Esophagus muscularis mucosa (tissue), 4 donors: ENCODE data around the gene EPSTI1. TPM values are rescaled to one million over a fixed set of nuclear protein-coding genes. Genes with fewer than 3 reads are reported as not detected.

ENCODE experiments used
- DNase-seq: peaks from one replicate; pipeline ENCODE4 v3.0.0-alpha.2; 2017; ENCODE audit errors: extremely low spot score
- H3K27ac ChIP-seq, 4 donors: fragments of 200-600 bp; sonication (generic); replicated peaks in 1 of 4; 1 replicate in 3 of 4; 2 replicates in 1 of 4; pipeline ENCODE4 v1.5.1; 2016 to 2019; ENCODE audit warnings: mild to moderate bottlenecking in 1 of 4
- H3K27me3 ChIP-seq, 4 donors: fragments of 200-600 bp; sonication (generic); one replicate each; pipeline versions ENCODE4 v1.5.1 to v1.6.0; 2016 to 2019
- H3K36me3 ChIP-seq, 4 donors: fragments of 200-600 bp; sonication (generic); one replicate each; pipeline ENCODE4 v1.5.1; 2016 to 2019
- H3K4me1 ChIP-seq, 4 donors: fragments of 200-600 bp; sonication (generic); one replicate each; pipeline ENCODE4 v1.5.1; 2016 to 2019
- H3K4me3 ChIP-seq, 4 donors: fragments of 200-600 bp; sonication (generic); 1 replicate in 2 of 4; 2 replicates in 2 of 4; pipeline ENCODE4 v1.5.1; 2016 to 2019; ENCODE audit warnings: mild to moderate bottlenecking in 4 of 4, moderate library complexity in 1 of 4
- H3K9me3 ChIP-seq, 4 donors: fragments of 200-600 bp; sonication (generic); 1 replicate in 3 of 4; 2 replicates in 1 of 4; pipeline ENCODE4 v1.5.1; 2016 to 2019
- EP300 ChIP-seq: sonication (generic); formaldehyde crosslinking; IDR thresholded peaks from one replicate; pipeline ENCODE4 v1.6.1; 2017; ENCODE audit warnings: antibody characterized with exemption
- POLR2A ChIP-seq: fragments of 450-650 bp; IDR thresholded peaks from one replicate; pipeline ENCODE4 v1.6.1; 2017; ENCODE audit warnings: antibody characterized with exemption, moderate library complexity, mild to moderate bottlenecking, low read depth
- POLR2AphosphoS5 ChIP-seq, 2 donors: sonication (generic); formaldehyde crosslinking; IDR thresholded peaks; one replicate each; pipeline ENCODE4 v1.6.1; 2017; ENCODE audit warnings: antibody characterized with exemption in 2 of 2
- WGBS: methylation state at CpG from one replicate; pipeline ENCODE4 v1.1.5; 2018; 5-methylcytosine and 5-hydroxymethylcytosine counted together
- intact Hi-C: fragments of 100-400 bp; cut with DNase I; formaldehyde crosslinking; loops from one replicate; pipeline ENCODE4 v1.15.1; 2023
- total RNA-seq, 4 donors: library from RNA; depleted of rRNA; stranded (reverse); fragments of >200 nt; gene quantifications; one replicate each; pipeline versions ENCODE4 v1.1.0 to v1.2.1, GENCODE V29; 2016
- TF ChIP-seq, protein P1 (sequence below), 3 experiments: fragments of 200-600 bp in 2 of 3; fragments of 450-650 bp in 1 of 3; sonication (generic) in 2 of 3; IDR thresholded peaks; one replicate each; pipeline ENCODE4 v1.5.1; 2017 to 2019; ENCODE audit warnings: antibody characterized with exemption in 3 of 3, mild to moderate bottlenecking in 2 of 3, moderate library complexity in 1 of 3

The EPSTI1 gene
- total RNA-seq, 4 donors from 2014 or later = 4.6 to 16.3 (median 9.6) TPM

DNA sequence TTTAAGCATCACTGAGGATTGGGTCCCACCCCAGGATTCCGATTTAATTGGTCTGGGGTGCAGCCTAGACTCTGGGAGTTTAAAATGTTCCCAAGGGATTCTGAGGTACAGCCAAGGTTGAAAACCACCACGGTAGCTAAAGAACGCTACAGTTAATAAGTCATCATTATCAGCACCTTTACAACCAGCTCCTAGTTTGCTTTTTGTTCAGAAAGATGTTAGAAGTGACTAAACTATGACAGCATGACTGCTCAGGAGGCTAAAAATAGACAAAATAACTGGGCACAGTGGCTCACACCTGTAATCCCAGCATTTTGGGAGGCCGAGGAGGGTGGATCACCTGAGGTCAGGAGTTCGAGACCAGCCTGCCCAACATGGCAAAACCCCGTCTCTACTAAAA, 11.7 kb upstream of the EPSTI1 start:
- 91% methylated on average over 6 of the region's 6 CpGs for WGBS
- no peaks in the 10 kb centered on the region for H3K9me3 ChIP-seq
- no peak for DNase-seq

DNA sequence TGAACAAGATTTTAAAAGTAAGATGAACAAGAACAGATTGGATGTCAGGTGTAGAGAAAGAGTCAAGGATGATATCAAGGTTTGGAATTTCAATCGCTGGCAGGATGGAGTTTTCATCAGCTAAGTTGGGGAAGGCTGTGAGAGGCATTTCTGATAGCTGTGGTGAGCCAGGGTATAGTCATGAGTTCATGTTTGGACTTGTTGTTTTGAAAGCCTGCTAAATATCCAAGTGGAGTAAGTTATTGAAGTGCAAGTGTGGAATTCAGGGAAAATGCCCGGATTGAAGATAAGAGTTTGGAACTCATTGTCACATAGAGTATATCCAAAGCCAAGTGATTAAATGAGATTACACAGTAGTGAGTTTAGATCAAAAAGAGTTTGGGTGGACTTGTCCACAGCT, 11.0 kb upstream of the EPSTI1 start:
- no peak for TF ChIP-seq POLR2AphosphoS5 (IDR thresholded peaks at IDR 0.05)
- no peak for TF ChIP-seq POLR2A
- no peak for TF ChIP-seq EP300
- 87% methylated on average over 2 of the region's 2 CpGs for WGBS

More for the DNA sequence above, 11.7 kb upstream of the EPSTI1 start:
- intact Hi-C loops = no loop called here
- Histone ChIP-seq H3K36me3 (no peaks in the 10 kb centered on the region), H3K27ac (no peak overlapping the region), H3K4me3 (no peak overlapping the region), H3K27me3 (no peaks in the 10 kb centered on the region), H3K4me1 (peaks cover 8 to 22% (median 21%) of the 10 kb centered on the region in 4 donors)
- TF ChIP-seq POLR2AphosphoS5 (IDR thresholded peaks at IDR 0.05) (no peak), EP300 (no peak), POLR2A (no peak)
- TF ChIP-seq, protein P1, sequence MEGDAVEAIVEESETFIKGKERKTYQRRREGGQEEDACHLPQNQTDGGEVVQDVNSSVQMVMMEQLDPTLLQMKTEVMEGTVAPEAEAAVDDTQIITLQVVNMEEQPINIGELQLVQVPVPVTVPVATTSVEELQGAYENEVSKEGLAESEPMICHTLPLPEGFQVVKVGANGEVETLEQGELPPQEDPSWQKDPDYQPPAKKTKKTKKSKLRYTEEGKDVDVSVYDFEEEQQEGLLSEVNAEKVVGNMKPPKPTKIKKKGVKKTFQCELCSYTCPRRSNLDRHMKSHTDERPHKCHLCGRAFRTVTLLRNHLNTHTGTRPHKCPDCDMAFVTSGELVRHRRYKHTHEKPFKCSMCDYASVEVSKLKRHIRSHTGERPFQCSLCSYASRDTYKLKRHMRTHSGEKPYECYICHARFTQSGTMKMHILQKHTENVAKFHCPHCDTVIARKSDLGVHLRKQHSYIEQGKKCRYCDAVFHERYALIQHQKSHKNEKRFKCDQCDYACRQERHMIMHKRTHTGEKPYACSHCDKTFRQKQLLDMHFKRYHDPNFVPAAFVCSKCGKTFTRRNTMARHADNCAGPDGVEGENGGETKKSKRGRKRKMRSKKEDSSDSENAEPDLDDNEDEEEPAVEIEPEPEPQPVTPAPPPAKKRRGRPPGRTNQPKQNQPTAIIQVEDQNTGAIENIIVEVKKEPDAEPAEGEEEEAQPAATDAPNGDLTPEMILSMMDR (IDR thresholded peaks at IDR 0.05) = no peak

DNA sequence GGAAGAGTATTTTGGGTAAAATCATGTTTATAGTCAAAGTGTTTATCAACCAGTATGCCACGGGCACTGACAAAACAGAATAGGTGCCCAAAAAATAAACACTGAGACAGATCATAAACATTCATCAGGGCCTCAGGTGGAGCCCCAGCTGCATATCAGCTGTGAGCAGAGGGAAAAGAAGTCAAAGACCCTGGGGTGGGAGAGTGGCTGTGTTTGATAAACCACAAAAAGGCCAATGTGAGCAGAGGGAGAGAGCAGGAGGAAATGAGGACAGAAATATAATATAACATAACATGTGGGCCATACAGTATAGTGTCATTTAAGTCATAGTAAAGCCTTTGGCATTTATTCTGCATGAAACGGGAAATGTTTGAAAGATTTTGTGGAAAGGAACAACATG, 10.0 kb upstream of the EPSTI1 start:
- intact Hi-C loops = no loop called here
- Histone ChIP-seq H3K27ac (no peak overlapping the region), H3K4me1 (peaks cover 8 to 26% (median 21%) of the 10 kb centered on the region in 4 donors), H3K27me3 (no peaks in the 10 kb centered on the region), H3K9me3 (no peaks in the 10 kb centered on the region), H3K4me3 (no peak overlapping the region), H3K36me3 (no peaks in the 10 kb centered on the region)
- no peak for DNase-seq
- TF ChIP-seq EP300 = no peak
- TF ChIP-seq, protein P1 (IDR thresholded peaks at IDR 0.05) = no peak
- TF ChIP-seq POLR2A = no peak
- no peak for TF ChIP-seq POLR2AphosphoS5 (IDR thresholded peaks at IDR 0.05)
- 86% methylated on average over 2 of the region's 2 CpGs for WGBS

More for the DNA sequence above, 11.0 kb upstream of the EPSTI1 start:
- H3K27ac ChIP-seq = no peak overlapping the region
- H3K4me3 ChIP-seq = no peak overlapping the region
- intact Hi-C loops = no loop called here
- H3K27me3 ChIP-seq = no peaks in the 10 kb centered on the region
- H3K36me3 ChIP-seq = no peaks in the 10 kb centered on the region
- H3K9me3 ChIP-seq = no peaks in the 10 kb centered on the region
- no peak for DNase-seq
- H3K4me1 ChIP-seq = peaks cover 8 to 22% (median 21%) of the 10 kb centered on the region in 4 donors

DNA sequence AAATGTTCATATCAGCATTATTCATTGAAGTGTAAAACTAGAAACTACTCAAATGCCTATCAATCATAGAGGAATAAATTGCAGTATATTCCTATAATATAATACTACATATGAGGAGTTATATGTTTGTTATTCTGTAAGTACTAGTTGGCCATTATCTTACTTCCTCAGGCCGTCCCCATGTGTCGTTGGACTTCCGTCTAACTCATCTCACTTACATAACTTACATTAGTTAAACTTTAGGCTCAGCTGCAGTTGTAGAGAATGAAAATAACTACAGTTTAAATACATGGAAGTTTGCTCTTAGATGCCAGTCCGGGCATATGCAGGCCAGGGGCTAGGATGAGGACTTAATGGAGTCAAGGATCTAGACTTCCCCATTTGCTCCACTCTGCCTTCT, 8.6 kb upstream of the EPSTI1 start:
- H3K4me1 ChIP-seq = peaks cover 8 to 23% (median 14%) of the 10 kb centered on the region in 4 donors
- no peaks in the 10 kb centered on the region for H3K27me3 ChIP-seq
- intact Hi-C loops = no loop called here
- WGBS = 69% methylated on average over 4 of the region's 4 CpGs
- H3K9me3 ChIP-seq = no peaks in the 10 kb centered on the region
- no peak for DNase-seq
- TF ChIP-seq, protein P1 (IDR thresholded peaks at IDR 0.05) = no peak
- H3K27ac ChIP-seq = no peak overlapping the region
- H3K4me3 ChIP-seq = no peak overlapping the region
- no peaks in the 10 kb centered on the region for H3K36me3 ChIP-seq

DNA sequence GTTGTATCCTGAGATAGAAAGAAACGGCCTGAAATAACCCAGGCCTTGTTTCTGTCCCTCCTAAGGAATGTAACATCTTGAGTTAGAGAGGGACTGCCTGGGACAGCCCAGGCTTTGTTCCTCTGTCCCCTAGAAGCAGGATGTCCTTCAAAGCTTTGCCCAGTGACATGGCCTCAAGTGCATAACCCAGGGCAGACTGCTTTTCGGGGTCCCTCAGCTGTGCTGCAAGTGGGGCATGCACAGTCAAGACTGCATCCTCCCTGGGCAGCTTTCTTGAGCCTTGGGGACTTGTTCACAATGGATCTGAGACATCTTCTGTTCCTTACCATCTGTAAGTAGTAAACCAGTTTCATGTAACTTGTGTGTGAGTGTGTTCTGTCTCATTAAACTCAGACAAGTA, 7.5 kb upstream of the EPSTI1 start:
- Histone ChIP-seq H3K36me3 (no peaks in the 10 kb centered on the region), H3K27me3 (no peaks in the 10 kb centered on the region), H3K4me3 (no peak overlapping the region), H3K4me1 (peaks cover 0 to 11% (median 2%) of the 10 kb centered on the region in 4 donors), H3K9me3 (no peaks in the 10 kb centered on the region), H3K27ac (no peak overlapping the region)
- no peak for DNase-seq
- no peak for TF ChIP-seq POLR2A
- TF ChIP-seq POLR2AphosphoS5 (IDR thresholded peaks at IDR 0.05) = no peak
- TF ChIP-seq, protein P1 (IDR thresholded peaks at IDR 0.05) = no peak
- intact Hi-C loops = no loop called here
- 67% methylated on average over 1 of the region's 2 CpGs for WGBS
